Thoracic aorta (tissue), 2 donors: ENCODE results near the gene LYZL4. TPM values are rescaled to one million over a fixed set of nuclear protein-coding genes. Genes with fewer than 3 reads are reported as not detected.

Experiments
- ATAC-seq: fragments of 150-250 bp; one replicate; pipeline ENCODE4 v1.8.0; 2017; ENCODE audit warnings: low read depth; ENCODE audit not compliant: insufficient number of reproducible peaks, low FRiP score
- DNase-seq: peaks from one replicate; pipeline ENCODE4 v3.0.0-alpha.2; 2020; ENCODE audit warnings: low spot score
- H3K27ac ChIP-seq, 2 donors: fragments of 200-600 bp; sonication (generic); 1 replicate in 1 of 2; 2 replicates in 1 of 2; pipeline ENCODE4 v1.5.1; 2016; ENCODE audit warnings: mild to moderate bottlenecking in 2 of 2, moderate library complexity in 2 of 2
- H3K27me3 ChIP-seq: fragments of 200-600 bp; sonication (generic); replicated peaks from 2 replicates; pipeline ENCODE4 v1.6.0; 2016; ENCODE audit warnings: mild to moderate bottlenecking; ENCODE audit not compliant: insufficient read depth
- H3K36me3 ChIP-seq: fragments of 200-600 bp; sonication (generic); one replicate; pipeline ENCODE4 v1.5.1; 2016
- H3K4me1 ChIP-seq, 2 donors: fragments of 200-600 bp; sonication (generic); 1 replicate in 1 of 2; 2 replicates in 1 of 2; pipeline versions ENCODE4 v1.5.1 to v1.6.0; 2016; ENCODE audit warnings: low read depth in 2 of 2, mild to moderate bottlenecking in 1 of 2; ENCODE audit not compliant: control insufficient read depth in 1 of 2
- H3K4me3 ChIP-seq: fragments of 200-600 bp; sonication (generic); 2 replicates; pipeline ENCODE4 v1.5.1; 2016; ENCODE audit warnings: mild to moderate bottlenecking
- H3K9me3 ChIP-seq: fragments of 200-600 bp; sonication (generic); 2 replicates; pipeline ENCODE4 v1.5.1; 2016
- total RNA-seq, 2 donors: library from RNA; depleted of rRNA; stranded (reverse); fragments of >200 nt; gene quantifications; one replicate each; pipeline versions ENCODE4 v1.1.0 to v1.2.3, GENCODE V29; 2016
- TF ChIP-seq, protein P1 (sequence below): fragments of 200-600 bp; sonication (generic); IDR thresholded peaks from one replicate; pipeline ENCODE4 v1.5.1; 2019; ENCODE audit warnings: antibody characterized with exemption

Gene LYZL4
- total RNA-seq, 2 donors from 2014 or later: not detected

DNA sequence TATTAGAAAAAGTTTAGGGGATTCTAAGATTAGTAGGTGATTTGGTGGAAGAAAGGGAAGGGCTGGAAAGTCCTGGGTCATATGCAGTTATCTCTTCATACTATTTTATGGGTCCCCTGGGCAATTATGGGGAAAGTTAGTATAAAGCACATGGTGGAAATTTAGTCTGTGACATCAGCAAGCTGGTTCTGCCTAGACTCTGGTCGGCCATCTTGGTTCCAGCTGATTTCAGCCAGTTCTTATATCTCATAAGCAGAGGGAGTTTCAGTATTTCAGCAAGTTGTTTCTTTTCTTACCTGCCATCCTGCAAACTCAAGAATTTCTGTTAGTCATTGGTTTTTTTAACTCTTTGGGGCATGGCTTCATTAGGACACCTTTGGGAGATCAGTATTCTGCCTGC lies 1.0 kb upstream of the LYZL4 start:
- TF ChIP-seq, protein P1, sequence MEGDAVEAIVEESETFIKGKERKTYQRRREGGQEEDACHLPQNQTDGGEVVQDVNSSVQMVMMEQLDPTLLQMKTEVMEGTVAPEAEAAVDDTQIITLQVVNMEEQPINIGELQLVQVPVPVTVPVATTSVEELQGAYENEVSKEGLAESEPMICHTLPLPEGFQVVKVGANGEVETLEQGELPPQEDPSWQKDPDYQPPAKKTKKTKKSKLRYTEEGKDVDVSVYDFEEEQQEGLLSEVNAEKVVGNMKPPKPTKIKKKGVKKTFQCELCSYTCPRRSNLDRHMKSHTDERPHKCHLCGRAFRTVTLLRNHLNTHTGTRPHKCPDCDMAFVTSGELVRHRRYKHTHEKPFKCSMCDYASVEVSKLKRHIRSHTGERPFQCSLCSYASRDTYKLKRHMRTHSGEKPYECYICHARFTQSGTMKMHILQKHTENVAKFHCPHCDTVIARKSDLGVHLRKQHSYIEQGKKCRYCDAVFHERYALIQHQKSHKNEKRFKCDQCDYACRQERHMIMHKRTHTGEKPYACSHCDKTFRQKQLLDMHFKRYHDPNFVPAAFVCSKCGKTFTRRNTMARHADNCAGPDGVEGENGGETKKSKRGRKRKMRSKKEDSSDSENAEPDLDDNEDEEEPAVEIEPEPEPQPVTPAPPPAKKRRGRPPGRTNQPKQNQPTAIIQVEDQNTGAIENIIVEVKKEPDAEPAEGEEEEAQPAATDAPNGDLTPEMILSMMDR: no peak

GRCh38 chr3:42408156-42408555 lies 2.3 kb downstream of the LYZL4 start:
- Histone ChIP-seq H3K27ac (no peak overlapping the region), H3K9me3 (no peaks in the 10 kb centered on the region), H3K4me3 (no peak overlapping the region), H3K4me1 (no peaks in the 10 kb centered on the region), H3K36me3 (no peaks in the 10 kb centered on the region), H3K27me3 (no peaks in the 10 kb centered on the region)
- TF ChIP-seq, protein P1: no peak
- ATAC-seq: no peak
- no peak for DNase-seq

More for the DNA sequence above, 1.0 kb upstream of the LYZL4 start:
- DNase-seq (no peak), ATAC-seq (no peak)
- Histone ChIP-seq H3K4me1 (no peaks in the 10 kb centered on the region), H3K4me3 (no peak overlapping the region), H3K36me3 (no peaks in the 10 kb centered on the region), H3K9me3 (no peaks in the 10 kb centered on the region), H3K27me3 (no peaks in the 10 kb centered on the region), H3K27ac (no peak overlapping the region)

- H3K27ac ChIP-seq: no peak overlapping the region
- DNase-seq (no peak), ATAC-seq (no peak)
- H3K27me3 ChIP-seq: no peaks in the 10 kb centered on the region
- TF ChIP-seq, protein P1: no peak
- no peaks in the 10 kb centered on the region for H3K9me3 ChIP-seq
- H3K36me3 ChIP-seq: no peaks in the 10 kb centered on the region
- no peak overlapping the region for H3K4me3 ChIP-seq
- no peaks in the 10 kb centered on the region for H3K4me1 ChIP-seq
Measured at GRCh38 chr3:42406727-42407450, 3.5 kb downstream of the LYZL4 start.

- Histone ChIP-seq H3K27ac (no peak overlapping the region), H3K4me1 (no peaks in the 10 kb centered on the region), H3K9me3 (no peaks in the 10 kb centered on the region), H3K36me3 (no peaks in the 10 kb centered on the region), H3K4me3 (no peak overlapping the region), H3K27me3 (no peaks in the 10 kb centered on the region)
- no peak for DNase-seq
- no peak for ATAC-seq
- TF ChIP-seq, protein P1: no peak
Measured at GRCh38 chr3:42405857-42406256, 4.6 kb downstream of the LYZL4 start.

- no peaks in the 10 kb centered on the region for H3K9me3 ChIP-seq
- H3K36me3 ChIP-seq: no peaks in the 10 kb centered on the region
- DNase-seq (no peak), ATAC-seq (no peak)
- TF ChIP-seq, protein P1: no peak
- no peak overlapping the region for H3K27ac ChIP-seq
- H3K27me3 ChIP-seq: no peaks in the 10 kb centered on the region
- H3K4me3 ChIP-seq: no peak overlapping the region
- H3K4me1 ChIP-seq: no peaks in the 10 kb centered on the region
Measured at GRCh38 chr3:42403737-42404136, 6.7 kb downstream of the LYZL4 start.
